Dedifferentiated amniotic fluid mesenchymal stem cell (primary cell): ENCODE measurements around the gene SUMO3.
A peak's percentile ranks its signal among the peaks of the same experiment; 100 is the strongest.

Source experiments
- DNase-seq: peaks from one replicate; pipeline ENCODE4 v3.0.0-alpha.2; 2016; ENCODE audit errors: extremely low spot score

The SUMO3 gene

GRCh38 chr21:44801468-44802395 lies 16.1 kb downstream of the SUMO3 start, which contains the start of gene UBE2G2:
Gene UBE2G2, minus strand, starts transcription at chr21:44801820. Its CDS starts 72 bp downstream, at chr21:44801748.
- peak; percentile 58 for DNase-seq

GRCh38 chr21:44800971-44801467 lies 16.8 kb downstream of the SUMO3 start:
- DNase-seq = no peak

GRCh38 chr21:44800103-44800502 lies 17.8 kb downstream of the SUMO3 start:
- no peak for DNase-seq

GRCh38 chr21:44799646-44800045 lies 18.2 kb downstream of the SUMO3 start:
- no peak for DNase-seq

- DNase-seq = no peak
Observed at GRCh38 chr21:44797775-44798174, 20.1 kb downstream of the SUMO3 start.

- no peak for DNase-seq
Observed at GRCh38 chr21:44795342-44795741, 22.5 kb downstream of the SUMO3 start.

- no peak for DNase-seq
Observed at GRCh38 chr21:44793592-44794374, 24.1 kb downstream of the SUMO3 start.

- peak; percentile 43 for DNase-seq
Observed at GRCh38 chr21:44792702-44793591, 24.9 kb downstream of the SUMO3 start.

- DNase-seq = no peak
Observed at GRCh38 chr21:44791993-44792392, 25.9 kb downstream of the SUMO3 start.

GRCh38 chr21:44791246-44791645 lies 26.6 kb downstream of the SUMO3 start:
- no peak for DNase-seq

GRCh38 chr21:44790368-44790767 lies 27.5 kb downstream of the SUMO3 start:
- DNase-seq = no peak

GRCh38 chr21:44789880-44790279 lies 28.0 kb downstream of the SUMO3 start:
- peak; percentile 20 for DNase-seq

GRCh38 chr21:44785620-44786335 lies 32.1 kb downstream of the SUMO3 start:
- DNase-seq = no peak

- DNase-seq = no peak
Observed at GRCh38 chr21:44784810-44785209, 33.1 kb downstream of the SUMO3 start.

GRCh38 chr21:44783020-44783696 lies 34.7 kb downstream of the SUMO3 start:
- DNase-seq = no peak

- no peak for DNase-seq
Observed at GRCh38 chr21:44780767-44781459, 36.9 kb downstream of the SUMO3 start.

- DNase-seq = no peak
Observed at GRCh38 chr21:44780137-44780502, 37.7 kb downstream of the SUMO3 start.

GRCh38 chr21:44779417-44780136 lies 38.3 kb downstream of the SUMO3 start:
- DNase-seq = no peak

- DNase-seq = no peak
Observed at GRCh38 chr21:44778983-44779382, 38.9 kb downstream of the SUMO3 start.
